Activated naive CD4-positive, alpha-beta T cell treated with anti-CD3 and anti-CD28 coated beads, Interleukin-2, amount 10 ng/mL, durations not matched to agents 7 days and 5 days (primary cell): Measurements from ENCODE around the gene EME1.

Experiments
- CTCF ChIA-PET: fragments of 350-600 bp; sonication (Branson Sonifier 250); formaldehyde crosslinking; loops from one replicate; lab custom pipeline; 2021; ENCODE audit warnings: antibody characterized with exemption; lab: Charles Lee
- DNase-seq: peaks from one replicate; pipeline ENCODE4 v3.0.0-alpha.2; 2020
- H3K27ac Mint-ChIP-seq: one replicate; pipeline ENCODE4 v1.8.0; 2021; ENCODE audit warnings: mild to moderate bottlenecking, moderate library complexity, mixed read lengths
- H3K27me3 Mint-ChIP-seq: one replicate; pipeline ENCODE4 v1.8.0; 2021; ENCODE audit warnings: mild to moderate bottlenecking, mixed read lengths
- H3K36me3 Mint-ChIP-seq: one replicate; pipeline ENCODE4 v1.8.0; 2021; ENCODE audit warnings: mixed read lengths
- H3K4me1 Mint-ChIP-seq: one replicate; pipeline ENCODE4 v1.8.0; 2021; ENCODE audit warnings: mixed read lengths
- H3K4me3 Mint-ChIP-seq: one replicate; pipeline ENCODE4 v1.8.0; 2021; ENCODE audit warnings: mild to moderate bottlenecking, moderate library complexity, mixed read lengths
- H3K9me3 Mint-ChIP-seq: one replicate; pipeline ENCODE4 v1.8.0; 2021; ENCODE audit warnings: mixed read lengths

The EME1 gene

DNA sequence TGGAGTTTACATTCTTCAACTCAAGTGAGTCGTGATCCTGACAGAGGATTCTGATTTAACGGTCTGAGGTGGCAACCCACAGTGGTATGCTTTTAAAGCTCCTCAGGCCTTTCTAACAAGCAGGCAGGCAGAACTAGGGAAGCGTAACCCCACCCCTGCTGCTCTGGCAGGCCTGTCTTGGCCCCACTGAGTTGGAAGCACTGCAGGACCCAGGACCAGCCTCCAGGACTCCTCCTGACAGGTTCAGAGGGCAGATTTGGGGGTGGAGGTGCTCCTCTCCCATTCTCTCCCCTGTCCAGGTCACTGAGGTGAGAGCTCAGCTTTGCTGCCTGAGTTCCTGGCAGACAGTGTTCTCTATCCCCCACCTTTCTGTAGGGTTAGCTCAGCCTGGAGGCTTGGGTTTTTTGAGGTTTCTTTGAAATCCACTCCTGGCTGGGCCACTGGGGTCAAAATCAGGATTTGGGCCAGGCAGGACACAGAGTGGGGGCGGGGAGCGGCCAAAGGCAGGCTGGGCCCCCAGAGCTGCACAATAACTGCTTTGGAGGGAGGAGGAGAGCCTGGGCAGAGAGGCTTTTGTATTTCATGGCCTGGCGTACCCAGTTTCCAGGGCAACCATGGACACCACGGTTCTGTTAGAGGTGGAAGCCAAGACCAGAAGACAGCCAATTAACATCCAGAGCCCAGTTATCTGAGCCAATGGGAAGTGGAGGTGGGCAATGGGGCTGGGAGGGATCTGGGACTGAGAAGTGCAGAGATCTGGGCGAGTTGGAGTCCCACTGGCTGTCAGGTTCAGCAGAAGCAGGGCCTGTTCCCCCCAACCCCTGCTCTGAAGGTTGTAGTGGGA lies 9.6 kb upstream of the EME1 start:
- Mint-ChIP-seq H3K4me3 (no peak overlapping the region), H3K27ac (peak overlapping the region; percentile 58), H3K9me3 (no peaks in the 10 kb centered on the region)

GRCh38 chr17:50364061-50364458 lies 9.0 kb upstream of the EME1 start:
- H3K4me1 Mint-ChIP-seq: peaks cover 7% of the 10 kb centered on the region

More for the DNA sequence above, 9.6 kb upstream of the EME1 start:
- Mint-ChIP-seq H3K4me1 (peaks cover 7% of the 10 kb centered on the region), H3K27me3 (no peaks in the 10 kb centered on the region), H3K36me3 (peaks cover 18% of the 10 kb centered on the region)
- DNase-seq: no peak
- CTCF ChIA-PET: interaction anchor here (0.9 to 2.8 kb wide), 6 partner anchors 9 to 116 kb away, joined by 3 to 27 read pairs (median 7); partner anchors contain the start of genes EME1 and MRPL27

DNA sequence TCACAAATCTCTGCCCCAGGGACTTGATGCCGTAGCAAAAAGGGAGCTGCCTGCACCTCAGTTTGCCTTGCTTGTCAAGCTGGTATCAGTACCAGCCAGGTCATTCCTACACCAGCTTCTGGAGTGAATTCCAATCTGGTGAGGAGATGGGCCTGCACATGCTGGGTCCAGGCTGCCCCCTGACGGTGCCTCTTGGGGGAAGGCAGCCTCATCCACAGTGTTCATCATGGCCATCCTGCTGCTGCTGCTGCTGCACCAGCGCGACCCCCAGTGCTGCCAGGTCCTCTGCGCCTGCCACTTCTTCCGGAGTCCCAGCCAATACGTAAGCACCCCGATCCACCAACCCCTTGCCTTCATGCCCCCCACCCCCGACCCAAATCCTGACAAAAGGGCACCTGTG lies 8.3 kb upstream of the EME1 start:
- no peak overlapping the region for H3K27ac Mint-ChIP-seq
- H3K4me1 Mint-ChIP-seq: peaks cover 8% of the 10 kb centered on the region
- peaks cover 27% of the 10 kb centered on the region for H3K36me3 Mint-ChIP-seq
- H3K27me3 Mint-ChIP-seq: no peaks in the 10 kb centered on the region
- CTCF ChIA-PET: interaction anchor here (1.4 kb wide), 1 partner anchor 16 kb away, joined by 3 read pairs; no protein-coding TSS in a partner anchor
- H3K4me3 Mint-ChIP-seq: no peak overlapping the region
- DNase-seq: no peak
- H3K9me3 Mint-ChIP-seq: no peaks in the 10 kb centered on the region

More at GRCh38 chr17:50364061-50364458, 9.0 kb upstream of the EME1 start:
- H3K9me3 Mint-ChIP-seq: no peaks in the 10 kb centered on the region
- no peak overlapping the region for H3K4me3 Mint-ChIP-seq
- H3K27me3 Mint-ChIP-seq: no peaks in the 10 kb centered on the region
- CTCF ChIA-PET: interaction anchor here (1.4 kb wide), 1 partner anchor 15 kb away, joined by 3 read pairs; no protein-coding TSS in a partner anchor
- no peak for DNase-seq
- H3K27ac Mint-ChIP-seq: no peak overlapping the region
- H3K36me3 Mint-ChIP-seq: peaks cover 22% of the 10 kb centered on the region

DNA sequence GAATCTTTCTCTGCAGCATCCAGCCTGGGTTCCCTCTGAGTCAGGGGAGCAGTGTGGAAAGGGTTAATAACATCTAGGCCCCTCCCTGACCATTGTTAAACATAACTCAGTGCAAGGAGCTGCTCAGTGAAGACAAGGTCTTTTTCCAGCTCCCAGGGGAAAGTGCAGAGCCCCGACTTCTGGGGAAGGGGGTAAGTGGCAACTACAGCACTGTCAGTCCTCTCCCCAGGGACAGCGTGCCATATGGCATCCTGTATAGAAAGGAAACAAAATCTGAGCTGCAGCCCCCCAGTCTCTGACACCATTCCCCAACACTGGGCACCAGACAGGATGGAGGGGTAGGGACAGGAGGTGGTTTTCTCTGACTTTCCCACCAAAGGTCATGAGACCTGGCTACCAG lies 7.9 kb upstream of the EME1 start:
- Mint-ChIP-seq H3K4me1 (peaks cover 11% of the 10 kb centered on the region), H3K36me3 (peaks cover 32% of the 10 kb centered on the region), H3K9me3 (no peaks in the 10 kb centered on the region), H3K27me3 (no peaks in the 10 kb centered on the region), H3K27ac (no peak overlapping the region), H3K4me3 (no peak overlapping the region)
- CTCF ChIA-PET: interaction anchor here (1.4 kb wide), 1 partner anchor 16 kb away, joined by 3 read pairs; no protein-coding TSS in a partner anchor
- DNase-seq: no peak

DNA sequence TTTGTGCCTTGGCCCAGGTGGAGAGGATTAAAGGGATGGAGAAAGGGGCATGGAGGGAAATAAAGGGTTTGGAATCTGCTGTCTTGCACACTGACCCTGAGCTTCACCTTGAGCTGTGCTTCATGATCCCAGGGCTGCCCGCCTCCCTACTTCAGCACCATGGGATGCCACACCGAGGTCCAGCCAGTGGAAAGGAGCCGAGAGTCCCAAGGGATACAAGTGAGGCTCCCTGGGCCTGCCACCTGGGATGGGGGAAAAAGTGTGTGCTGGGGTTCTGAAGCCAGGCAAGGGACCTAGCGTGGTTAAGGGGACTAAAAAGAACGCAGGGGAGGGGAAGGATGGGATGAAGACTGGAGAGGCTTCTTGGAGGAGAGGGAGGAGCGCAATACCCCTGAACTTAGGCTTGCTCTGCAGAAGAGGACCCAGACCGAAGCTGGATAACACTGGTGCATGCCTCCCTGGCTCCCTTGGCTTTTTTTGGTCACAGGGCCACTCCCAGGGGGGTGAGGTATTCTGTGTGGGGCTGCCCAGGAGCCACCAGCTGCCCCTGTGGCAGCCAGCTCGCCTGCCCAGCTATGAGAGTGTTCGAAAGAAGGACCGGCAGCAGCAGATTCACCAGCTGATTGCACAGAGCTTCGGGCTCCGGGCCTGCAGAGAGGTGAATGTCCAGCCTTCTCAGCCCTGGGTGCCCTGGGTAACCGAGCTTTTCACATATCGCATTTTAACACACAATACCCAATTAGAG lies 7.2 kb upstream of the EME1 start:
- Mint-ChIP-seq H3K4me3 (no peak overlapping the region), H3K36me3 (peaks cover 36% of the 10 kb centered on the region), H3K27me3 (no peaks in the 10 kb centered on the region), H3K4me1 (peaks cover 15% of the 10 kb centered on the region), H3K27ac (no peak overlapping the region), H3K9me3 (no peaks in the 10 kb centered on the region)
- no peak for DNase-seq
- CTCF ChIA-PET: interaction anchor here (0.8 kb wide), 1 partner anchor 13 kb away, joined by 3 read pairs; no protein-coding TSS in a partner anchor

DNA sequence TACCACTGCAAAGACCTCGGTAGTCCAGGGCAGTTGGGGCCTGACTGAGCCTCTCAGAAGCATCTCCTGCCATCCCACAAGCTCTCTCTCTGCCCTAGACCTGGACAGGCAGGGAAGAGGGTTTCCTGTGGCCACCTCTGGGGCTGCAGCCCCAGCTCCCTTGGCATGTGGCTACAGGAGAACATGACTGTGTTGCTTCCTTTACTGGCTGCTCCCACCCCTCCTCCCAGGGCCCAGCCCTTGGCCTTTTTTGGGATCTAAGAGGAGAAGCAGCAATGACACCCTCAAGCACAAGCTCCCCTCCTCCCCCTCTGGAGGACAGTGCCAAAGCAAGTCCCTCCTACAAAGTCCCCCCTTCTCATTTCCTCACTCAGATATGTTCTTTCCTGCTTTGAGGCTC lies 5.6 kb upstream of the EME1 start:
- Mint-ChIP-seq H3K9me3 (no peaks in the 10 kb centered on the region), H3K27me3 (no peaks in the 10 kb centered on the region), H3K4me1 (peaks cover 22% of the 10 kb centered on the region), H3K4me3 (no peak overlapping the region), H3K27ac (no peak overlapping the region), H3K36me3 (peaks cover 45% of the 10 kb centered on the region)
- DNase-seq: no peak
- CTCF ChIA-PET: interaction anchor here (1.0 kb wide), 1 partner anchor 14 kb away, joined by 3 read pairs; no protein-coding TSS in a partner anchor

DNA sequence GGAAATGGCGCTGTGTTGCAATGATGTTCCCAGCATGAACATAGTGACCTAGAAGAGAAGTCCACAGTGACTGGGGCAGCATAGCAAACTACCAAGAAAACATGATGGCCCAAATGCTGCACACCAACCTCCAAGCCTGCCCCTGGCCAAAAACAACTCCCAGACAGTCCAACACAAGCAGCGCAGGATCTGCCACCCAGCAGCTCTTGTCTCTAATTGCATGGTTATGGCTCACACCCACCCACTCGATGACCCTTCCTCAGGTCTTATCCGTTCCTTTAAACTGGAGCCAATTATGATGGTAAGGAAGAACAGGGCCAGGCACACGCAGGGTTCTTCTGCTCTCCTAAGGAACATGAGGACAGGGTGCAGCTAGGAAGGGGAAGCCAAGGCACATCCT lies 3.0 kb upstream of the EME1 start:
- no peaks in the 10 kb centered on the region for H3K27me3 Mint-ChIP-seq
- H3K4me1 Mint-ChIP-seq: peaks cover 37% of the 10 kb centered on the region
- CTCF ChIA-PET: interaction anchor here (0.9 kb wide), 1 partner anchor 8 kb away, joined by 6 read pairs; no protein-coding TSS in a partner anchor

GRCh38 chr17:50371526-50371925 lies 1.5 kb upstream of the EME1 start:
- no peak for DNase-seq
- H3K9me3 Mint-ChIP-seq: no peaks in the 10 kb centered on the region
- H3K36me3 Mint-ChIP-seq: peaks cover 52% of the 10 kb centered on the region
- peaks cover 39% of the 10 kb centered on the region for H3K4me1 Mint-ChIP-seq
- H3K4me3 Mint-ChIP-seq: peak overlapping the region; percentile 90
- CTCF ChIA-PET: interaction anchor here (2.1 to 3.3 kb wide), 2 partner anchors 9 to 26 kb away, joined by 10 to 27 read pairs; partner anchors contain the start of gene LRRC59
- peak overlapping the region; percentile 95 for H3K27ac Mint-ChIP-seq
- H3K27me3 Mint-ChIP-seq: no peaks in the 10 kb centered on the region

More for the DNA sequence above, 3.0 kb upstream of the EME1 start:
- Mint-ChIP-seq H3K4me3 (peak overlapping the region; percentile 1), H3K27ac (no peak overlapping the region), H3K9me3 (no peaks in the 10 kb centered on the region), H3K36me3 (peaks cover 55% of the 10 kb centered on the region)
- no peak for DNase-seq

DNA sequence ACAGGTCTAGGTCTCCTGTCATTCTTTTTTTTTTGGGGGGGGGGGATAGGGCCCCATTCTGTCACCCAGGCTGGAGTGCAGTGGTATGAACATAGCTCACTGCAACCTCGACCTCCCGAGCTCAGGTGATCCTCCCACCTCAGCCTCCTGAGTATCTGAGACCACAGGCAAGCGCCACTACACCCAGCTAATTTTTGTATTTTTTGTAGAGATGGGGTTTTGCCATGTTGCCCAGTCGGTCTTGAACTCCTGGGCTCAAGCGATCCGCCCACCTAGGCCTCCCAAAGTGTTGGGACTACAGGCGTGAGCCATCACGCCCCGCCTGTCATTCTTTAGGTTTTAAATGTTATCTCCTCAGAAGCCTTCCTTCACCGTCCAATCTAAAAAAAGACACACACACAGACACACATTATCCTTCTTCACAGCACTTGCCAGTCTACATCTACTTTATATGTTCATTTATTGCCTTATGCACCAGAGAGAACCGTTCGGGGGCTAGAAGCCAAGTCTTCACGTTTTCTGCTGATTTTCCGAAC lies 739 bp upstream of the EME1 start:
- Mint-ChIP-seq H3K36me3 (peaks cover 56% of the 10 kb centered on the region), H3K9me3 (no peaks in the 10 kb centered on the region), H3K27me3 (no peaks in the 10 kb centered on the region), H3K4me3 (peak overlapping the region; percentile 90), H3K4me1 (peaks cover 39% of the 10 kb centered on the region), H3K27ac (peak overlapping the region; percentile 95)
- DNase-seq: no peak
- CTCF ChIA-PET: interaction anchor here (2.1 to 3.3 kb wide), 2 partner anchors 10 to 25 kb away, joined by 10 to 27 read pairs; partner anchors contain the start of gene LRRC59

GRCh38 chr17:50373705-50374104 lies 676 bp downstream of the EME1 start:
- CTCF ChIA-PET: interaction anchor here (1.1 to 3.3 kb wide), 2 partner anchors 12 to 24 kb away, joined by 3 to 27 read pairs; partner anchors contain the start of gene LRRC59
- DNase-seq: no peak
- peaks cover 47% of the 10 kb centered on the region for H3K36me3 Mint-ChIP-seq
- peak overlapping the region; percentile 95 for H3K27ac Mint-ChIP-seq
- peak overlapping the region; percentile 90 for H3K4me3 Mint-ChIP-seq
- no peaks in the 10 kb centered on the region for H3K27me3 Mint-ChIP-seq
- H3K9me3 Mint-ChIP-seq: no peaks in the 10 kb centered on the region
- peaks cover 39% of the 10 kb centered on the region for H3K4me1 Mint-ChIP-seq

DNA sequence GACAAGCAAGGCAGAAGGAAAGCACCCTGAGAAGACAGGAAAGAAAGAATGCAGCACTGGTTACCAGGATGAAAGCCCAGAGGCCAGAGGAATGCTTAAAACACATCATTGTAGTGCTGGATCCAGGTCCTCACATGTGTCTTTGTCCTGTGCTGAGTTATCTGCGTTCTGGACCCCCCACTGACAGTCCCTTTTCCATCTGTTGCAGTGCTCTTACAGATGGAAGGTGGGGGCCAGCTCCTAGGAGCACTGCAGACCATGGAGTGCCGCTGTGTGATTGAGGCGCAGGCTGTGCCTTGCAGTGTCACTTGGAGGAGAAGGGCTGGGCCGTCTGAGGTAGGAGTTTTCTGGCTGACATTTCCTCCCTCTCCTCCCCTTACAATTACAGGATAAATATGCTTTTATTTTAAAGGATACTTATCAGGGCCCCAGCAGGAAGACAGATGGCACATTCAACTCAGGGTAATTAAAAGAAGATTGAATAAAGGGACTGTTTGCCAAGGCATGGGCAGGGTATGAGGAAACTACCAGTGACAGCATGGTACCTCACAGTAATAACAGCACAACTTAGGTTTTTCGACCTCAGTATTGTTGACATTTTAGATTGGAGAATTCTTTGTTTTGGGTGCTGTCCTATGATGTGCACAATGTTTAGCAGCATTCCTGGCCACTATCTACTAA lies 3.0 kb downstream of the EME1 start:
- peaks cover 30% of the 10 kb centered on the region for H3K4me1 Mint-ChIP-seq
- H3K36me3 Mint-ChIP-seq: peaks cover 49% of the 10 kb centered on the region
- H3K4me3 Mint-ChIP-seq: no peak overlapping the region
- DNase-seq: no peak
- CTCF ChIA-PET: interaction anchor here (1.2 to 2.3 kb wide), 3 partner anchors 13 to 21 kb away, joined by 4 to 9 read pairs (median 5); partner anchors contain the start of gene LRRC59
- H3K27me3 Mint-ChIP-seq: no peaks in the 10 kb centered on the region
- H3K27ac Mint-ChIP-seq: no peak overlapping the region
- H3K9me3 Mint-ChIP-seq: no peaks in the 10 kb centered on the region

DNA sequence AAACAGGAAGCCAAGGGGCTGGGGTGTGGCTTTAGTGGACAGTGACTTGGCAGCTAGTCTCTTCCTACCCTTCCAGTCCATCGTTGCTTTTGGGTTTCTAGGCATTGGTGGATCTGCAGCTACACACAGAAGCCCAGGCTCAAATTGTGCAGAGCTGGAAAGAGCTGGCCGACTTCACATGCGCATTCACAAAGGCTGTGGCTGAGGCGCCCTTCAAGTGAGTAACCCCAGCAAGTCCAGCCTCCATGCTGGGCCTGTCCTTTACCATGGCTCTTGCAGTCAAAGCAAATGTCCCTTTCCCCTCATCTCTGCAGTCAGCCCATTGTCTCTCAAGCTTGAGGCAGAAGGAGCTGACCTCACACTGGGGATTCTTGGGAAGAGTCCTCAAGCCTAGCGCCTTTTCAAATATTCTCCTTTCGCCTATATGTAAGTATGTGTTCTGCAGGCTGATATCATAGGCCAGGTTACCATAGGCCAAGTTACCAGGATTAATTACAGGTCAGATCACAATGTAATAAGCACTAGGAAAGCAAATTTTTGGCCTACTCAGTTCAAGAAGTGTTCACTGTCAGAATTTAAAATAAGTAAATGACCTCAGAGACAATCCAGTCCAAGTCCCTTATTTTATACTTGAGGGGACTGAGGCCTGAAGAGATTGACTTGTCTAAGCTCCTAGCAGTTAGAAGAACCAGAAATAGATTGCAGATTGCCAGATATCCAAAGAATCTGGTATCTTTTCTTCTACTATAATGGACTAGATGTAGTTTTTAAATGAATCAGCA lies 6.5 kb downstream of the EME1 start:
- peaks cover 2% of the 10 kb centered on the region for H3K4me1 Mint-ChIP-seq
- no peak overlapping the region for H3K4me3 Mint-ChIP-seq
- H3K27ac Mint-ChIP-seq: no peak overlapping the region
- CTCF ChIA-PET: interaction anchor here (1.0 to 1.6 kb wide), 2 partner anchors 18 kb away, joined by 3 to 5 read pairs; partner anchors contain the start of gene LRRC59
- DNase-seq: no peak
- no peaks in the 10 kb centered on the region for H3K9me3 Mint-ChIP-seq
- peaks cover 53% of the 10 kb centered on the region for H3K36me3 Mint-ChIP-seq
- no peaks in the 10 kb centered on the region for H3K27me3 Mint-ChIP-seq
